GM06990 (cell line): Measurements from ENCODE around the gene GPR32.

ENCODE experiments used
- DNase-seq: peaks from one replicate; pipeline ENCODE4 v3.0.0-alpha.2; 2011; ENCODE audit not compliant: insufficient read length; ENCODE audit errors: extremely low read depth
- H3K27me3 ChIP-seq: replicated peaks from 2 replicates; pipeline ENCODE4 v1.6.0; 2011; ENCODE audit warnings: low read length; ENCODE audit not compliant: control insufficient read depth, insufficient read depth
- H3K36me3 ChIP-seq: 2 replicates; pipeline ENCODE4 v1.5.1; 2011; ENCODE audit warnings: low read length; ENCODE audit not compliant: control insufficient read depth, insufficient read depth
- H3K4me3 ChIP-seq: replicated peaks from 2 replicates; pipeline ENCODE4 v1.5.1; 2011; ENCODE audit warnings: low read depth, mild to moderate bottlenecking, control low read depth, low read length
- TF ChIP-seq, protein P1 (sequence below): IDR thresholded peaks from 2 replicates; pipeline ENCODE4 v1.5.1; 2011; ENCODE audit warnings: low read length, control low read depth, mild to moderate bottlenecking, inconsistent platforms; ENCODE audit not compliant: insufficient read depth, poor library complexity, severe bottlenecking

GPR32 gene

DNA sequence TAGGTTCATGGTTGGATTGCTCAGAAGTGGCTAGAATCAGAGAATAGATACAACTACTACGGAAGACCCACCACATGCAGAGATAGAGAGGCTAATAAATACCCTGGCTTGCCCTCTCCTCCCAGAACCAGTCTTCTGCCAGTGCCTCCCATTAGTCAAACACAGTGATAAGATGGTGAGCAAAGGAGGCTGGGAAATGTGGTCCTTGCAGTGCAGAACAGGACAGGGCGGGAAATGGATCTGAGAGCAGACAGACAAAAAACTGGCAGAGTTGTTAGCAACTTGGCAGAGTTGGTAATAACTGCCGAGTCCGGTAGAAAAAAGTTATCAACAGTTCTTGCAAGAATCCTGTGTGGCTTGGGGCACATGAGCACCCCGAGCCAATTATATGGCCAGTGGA is 44.6 kb downstream of the GPR32 start:
- Histone ChIP-seq H3K4me3 (no peak overlapping the region), H3K36me3 (no peaks in the 10 kb centered on the region), H3K27me3 (no peaks in the 10 kb centered on the region)
- TF ChIP-seq, protein P1, sequence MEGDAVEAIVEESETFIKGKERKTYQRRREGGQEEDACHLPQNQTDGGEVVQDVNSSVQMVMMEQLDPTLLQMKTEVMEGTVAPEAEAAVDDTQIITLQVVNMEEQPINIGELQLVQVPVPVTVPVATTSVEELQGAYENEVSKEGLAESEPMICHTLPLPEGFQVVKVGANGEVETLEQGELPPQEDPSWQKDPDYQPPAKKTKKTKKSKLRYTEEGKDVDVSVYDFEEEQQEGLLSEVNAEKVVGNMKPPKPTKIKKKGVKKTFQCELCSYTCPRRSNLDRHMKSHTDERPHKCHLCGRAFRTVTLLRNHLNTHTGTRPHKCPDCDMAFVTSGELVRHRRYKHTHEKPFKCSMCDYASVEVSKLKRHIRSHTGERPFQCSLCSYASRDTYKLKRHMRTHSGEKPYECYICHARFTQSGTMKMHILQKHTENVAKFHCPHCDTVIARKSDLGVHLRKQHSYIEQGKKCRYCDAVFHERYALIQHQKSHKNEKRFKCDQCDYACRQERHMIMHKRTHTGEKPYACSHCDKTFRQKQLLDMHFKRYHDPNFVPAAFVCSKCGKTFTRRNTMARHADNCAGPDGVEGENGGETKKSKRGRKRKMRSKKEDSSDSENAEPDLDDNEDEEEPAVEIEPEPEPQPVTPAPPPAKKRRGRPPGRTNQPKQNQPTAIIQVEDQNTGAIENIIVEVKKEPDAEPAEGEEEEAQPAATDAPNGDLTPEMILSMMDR = no peak
- DNase-seq = no peak

DNA sequence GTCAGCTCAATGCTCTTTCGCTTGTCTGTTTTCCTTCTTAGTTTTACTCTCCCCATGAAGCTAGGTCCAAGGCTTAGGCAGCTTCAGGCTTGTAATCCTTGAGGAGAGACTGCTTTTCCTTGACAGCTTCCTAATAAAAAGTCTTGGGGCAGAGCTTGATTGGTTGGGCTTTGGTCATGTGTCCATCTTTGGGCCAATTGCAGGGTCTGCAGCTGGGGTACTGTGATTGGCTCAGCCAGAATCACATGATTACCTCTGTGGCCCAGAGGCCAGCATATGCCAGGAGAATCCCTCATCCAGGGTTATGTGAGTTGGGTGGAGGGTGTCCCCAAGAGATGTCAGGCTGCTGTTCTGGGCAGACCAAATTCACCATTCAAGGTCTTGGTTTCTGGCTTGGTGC is 45.2 kb downstream of the GPR32 start:
- no peak for DNase-seq
- TF ChIP-seq, protein P1 = no peak
- no peak overlapping the region for H3K4me3 ChIP-seq
- no peaks in the 10 kb centered on the region for H3K36me3 ChIP-seq
- no peaks in the 10 kb centered on the region for H3K27me3 ChIP-seq

DNA sequence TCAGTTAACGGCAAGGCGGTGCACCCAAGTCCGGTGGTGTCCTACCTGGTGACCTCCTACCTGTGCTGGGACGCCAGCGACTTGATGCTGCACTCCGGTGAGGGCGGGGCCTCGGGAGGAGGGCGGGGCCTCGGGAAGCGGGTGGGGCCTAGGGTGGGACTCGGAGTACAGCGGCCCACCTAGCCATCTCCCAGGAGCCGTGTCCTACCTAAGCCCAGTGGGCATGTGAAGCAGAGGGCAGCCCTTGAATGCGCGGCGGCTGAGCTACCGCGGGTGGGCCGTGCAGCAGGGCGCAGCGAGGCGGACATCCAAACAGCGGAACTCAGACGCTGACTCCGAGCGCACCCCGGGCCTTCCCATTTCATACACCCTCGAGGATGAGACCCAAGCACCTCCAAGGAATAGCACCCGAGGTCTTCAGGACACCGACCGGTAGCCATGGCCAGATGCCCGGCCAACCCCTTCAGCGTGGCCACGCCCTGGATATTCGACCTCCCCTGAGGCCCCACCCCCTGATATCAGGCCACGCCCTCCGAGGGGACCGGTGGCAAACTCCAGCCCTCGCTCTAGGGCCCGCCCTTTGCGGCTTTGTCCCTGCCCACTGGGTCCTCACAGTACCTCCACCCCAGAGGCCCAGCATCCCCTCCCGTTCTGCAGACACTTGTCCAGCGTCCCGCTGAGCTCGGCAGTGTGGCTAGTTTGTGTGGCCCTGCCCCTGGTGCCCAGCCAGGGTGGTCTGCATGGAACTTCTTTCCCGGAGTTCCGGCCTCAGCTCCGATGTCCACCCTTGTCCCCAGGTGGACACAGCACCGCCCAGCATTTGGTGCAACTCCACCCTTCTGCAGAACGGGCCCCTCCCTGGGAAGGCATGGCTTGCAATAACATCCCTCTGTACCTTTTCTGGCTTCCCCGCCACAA is 47.9 kb downstream of the GPR32 start:
- Histone ChIP-seq H3K36me3 (no peaks in the 10 kb centered on the region), H3K4me3 (peak overlapping the region; percentile 94), H3K27me3 (no peaks in the 10 kb centered on the region)
- peak; percentile 85 for DNase-seq
- TF ChIP-seq, protein P1 = no peak

DNA sequence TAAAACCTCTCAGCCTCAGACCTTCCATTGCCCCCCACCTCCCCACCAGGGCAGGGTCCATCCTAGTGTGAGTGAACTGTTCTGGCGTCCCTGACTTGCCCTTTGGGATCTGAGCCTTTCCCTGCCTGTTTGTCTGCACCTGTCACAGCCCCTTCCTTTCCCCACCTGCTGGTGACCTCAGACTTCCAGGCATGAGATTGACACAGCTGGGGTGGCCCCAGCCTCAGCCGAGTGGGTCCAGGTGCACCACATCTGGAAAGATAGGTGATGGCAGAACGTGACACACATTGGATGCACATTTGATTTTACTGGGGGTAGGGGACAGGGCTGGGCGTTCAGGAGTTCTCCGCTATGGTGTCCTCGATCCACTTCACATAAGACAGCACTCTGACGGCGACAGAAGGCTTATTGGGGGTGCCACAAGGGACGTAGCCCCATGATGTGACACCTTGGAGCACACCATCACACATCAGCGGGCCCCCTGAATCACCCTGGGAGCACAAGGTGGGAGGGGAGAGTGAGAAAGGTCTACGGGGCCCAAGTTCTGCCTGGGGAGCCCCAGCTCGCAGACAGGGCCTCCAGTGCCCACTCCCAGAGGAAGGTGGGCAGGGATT is 48.7 kb downstream of the GPR32 start:
- no peaks in the 10 kb centered on the region for H3K27me3 ChIP-seq
- DNase-seq = peak; percentile 62
- TF ChIP-seq, protein P1 = no peak
- no peaks in the 10 kb centered on the region for H3K36me3 ChIP-seq
- peak overlapping the region; percentile 94 for H3K4me3 ChIP-seq

DNA sequence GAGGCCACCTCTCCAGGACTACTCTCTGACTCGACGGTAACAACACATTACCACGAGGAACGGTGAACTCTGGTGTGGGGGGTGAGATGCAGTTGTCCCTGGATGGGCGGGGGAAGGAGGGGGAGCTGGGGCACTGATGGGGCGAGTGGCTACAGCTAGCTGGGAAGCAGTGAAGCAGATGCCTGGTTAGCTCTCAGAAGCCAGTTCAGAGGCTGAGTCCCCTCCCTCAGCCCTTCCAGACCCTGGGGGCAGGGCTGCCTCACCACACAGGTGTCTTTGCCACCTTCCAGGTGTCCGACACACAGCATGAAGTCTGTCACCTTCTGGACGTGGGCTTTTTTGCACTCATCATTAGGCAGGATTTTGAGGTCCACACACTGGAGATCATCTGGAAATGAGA is 49.4 kb downstream of the GPR32 start:
- DNase-seq = no peak
- Histone ChIP-seq H3K36me3 (no peaks in the 10 kb centered on the region), H3K27me3 (no peaks in the 10 kb centered on the region), H3K4me3 (peak overlapping the region; percentile 94)
- TF ChIP-seq, protein P1 = no peak
